Kidney (tissue), 14 donors: Measurements from ENCODE around the gene CGRRF1. TPM values are rescaled to one million over a fixed set of nuclear protein-coding genes. Genes with fewer than 3 reads are reported as not detected.
A peak's percentile ranks its signal among the peaks of the same experiment; 100 is the strongest.

Source experiments
- DNase-seq, 5 donors: peaks; one replicate each; pipeline ENCODE4 v3.0.0-alpha.2; 2013 to 2020
- FAIRE-seq: peaks from 2 replicates; lab custom pipeline; 2012; peaks lifted over from hg19 to GRCh38; lab: Jason Lieb, UNC
- H3K27ac ChIP-seq, 2 donors: one replicate each; pipeline ENCODE4 v1.7.0; 2013; ENCODE audit warnings: low read depth in 2 of 2, low read length in 2 of 2, inconsistent platforms in 1 of 2
- H3K27me3 ChIP-seq: one replicate; pipeline ENCODE4 v1.7.1; 2013; ENCODE audit warnings: low read length, inconsistent platforms; ENCODE audit not compliant: control insufficient read depth, insufficient read depth
- H3K36me3 ChIP-seq, 3 donors: one replicate each; pipeline versions ENCODE4 v1.7.0 to v1.7.1; 2013; ENCODE audit warnings: low read length in 3 of 3, control low read depth in 1 of 3, inconsistent platforms in 1 of 3; ENCODE audit not compliant: insufficient read depth in 3 of 3, control insufficient read depth in 2 of 3
- H3K4me1 ChIP-seq, 3 donors: one replicate each; pipeline versions ENCODE4 v1.7.0 to v1.7.1; 2013; ENCODE audit warnings: low read length in 3 of 3, inconsistent platforms in 1 of 3, low read depth in 1 of 3; ENCODE audit not compliant: control insufficient read depth in 2 of 3, insufficient read depth in 2 of 3
- H3K4me3 ChIP-seq, 3 donors: one replicate each; pipeline versions ENCODE4 v1.7.0 to v1.8.1; 2013; ENCODE audit warnings: low read length in 3 of 3, control low read depth in 1 of 3, inconsistent platforms in 1 of 3
- H3K9ac ChIP-seq, 3 donors: one replicate each; pipeline versions ENCODE4 v1.7.0 to v1.7.1; 2013; ENCODE audit warnings: low read length in 3 of 3, control low read depth in 1 of 3, inconsistent platforms in 1 of 3
- H3K9me3 ChIP-seq, 3 donors: one replicate each; pipeline versions ENCODE4 v1.7.0 to v1.7.1; 2013; ENCODE audit warnings: low read length in 3 of 3, control low read depth in 1 of 3, inconsistent platforms in 1 of 3; ENCODE audit not compliant: control insufficient read depth in 2 of 3, insufficient read depth in 1 of 3
- intact Hi-C: fragments of 100-400 bp; cut with DNase I; formaldehyde crosslinking; loops from one replicate; pipeline ENCODE4 v1.11.1; 2022
- polyA plus RNA-seq: library from polyadenylated mRNA; stranded (reverse); fragments of 350-450 nt; fragmentation: Illumina TruSeq; extraction: RNeasy Lipid Tissue Mini Kit (QIAGEN cat#74804); gene quantifications from one replicate; pipeline ENCODE4 v1.2.3, GENCODE V29; 2014; ENCODE audit warnings: low read depth, low replicate concordance; ENCODE audit not compliant: insufficient read depth
- total RNA-seq: library from RNA; stranded (reverse); fragmentation: NEBNext Ultra II Directional; extraction: Animal tissue kit (Norgen Biotek cat#: 25700); gene quantifications from one replicate; pipeline ENCODE4 v1.2.1, GENCODE V29; 2021
- TF ChIP-seq, protein P1 (sequence below): IDR thresholded peaks from 3 replicates; pipeline ENCODE4 v1.5.1; 2012; ENCODE audit warnings: mild to moderate bottlenecking, moderate library complexity, borderline replicate concordance; ENCODE audit not compliant: insufficient read depth; ENCODE audit errors: extremely low read depth
- donor health status: control.
- donor health status: control.
- donor health status: control.
- donor health status: control.
- donor health status: control.
- donor health status: DM: yes; HTN: yes; CAD: no.
- donor health status: Normal renal cell carcinoma (clear cell type).

Gene CGRRF1
- total and polyA plus RNA-seq, 2 donors from 2014 or later: 19.6 to 26.2 TPM

DNA sequence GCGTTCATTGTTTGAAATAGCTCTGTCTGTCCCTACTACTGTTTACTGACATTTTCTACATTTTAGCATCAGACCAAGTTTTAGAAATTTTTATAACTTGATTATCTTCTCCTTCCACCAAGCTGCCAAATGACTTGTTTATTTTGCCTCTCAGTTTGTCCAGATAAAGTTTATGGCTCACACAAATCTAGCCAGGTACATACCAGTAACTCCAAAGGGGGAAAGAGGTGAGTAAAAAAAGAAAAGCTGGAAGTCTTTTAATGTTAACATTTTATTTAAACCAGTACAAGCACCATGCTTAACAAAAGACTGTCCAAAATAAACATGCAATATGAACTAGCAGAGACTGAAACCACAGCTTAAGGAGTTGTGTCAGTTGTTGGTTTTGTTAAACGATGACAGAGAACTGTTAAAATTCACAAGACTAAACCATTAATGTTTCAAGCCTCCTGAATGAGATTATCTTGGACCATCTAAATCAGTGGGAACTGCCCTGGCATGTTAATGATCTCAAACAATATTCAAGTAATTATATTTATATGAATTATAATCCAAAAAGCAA is 35.4 kb upstream of the CGRRF1 start:
- peaks cover 0 to 4% (median 0%) of the 10 kb centered on the region in 3 donors for H3K36me3 ChIP-seq
- H3K27me3 ChIP-seq: no peaks in the 10 kb centered on the region
- H3K9ac ChIP-seq: no peak overlapping the region
- DNase-seq (no peak), FAIRE-seq (peak; percentile 70)
- TF ChIP-seq, protein P1, sequence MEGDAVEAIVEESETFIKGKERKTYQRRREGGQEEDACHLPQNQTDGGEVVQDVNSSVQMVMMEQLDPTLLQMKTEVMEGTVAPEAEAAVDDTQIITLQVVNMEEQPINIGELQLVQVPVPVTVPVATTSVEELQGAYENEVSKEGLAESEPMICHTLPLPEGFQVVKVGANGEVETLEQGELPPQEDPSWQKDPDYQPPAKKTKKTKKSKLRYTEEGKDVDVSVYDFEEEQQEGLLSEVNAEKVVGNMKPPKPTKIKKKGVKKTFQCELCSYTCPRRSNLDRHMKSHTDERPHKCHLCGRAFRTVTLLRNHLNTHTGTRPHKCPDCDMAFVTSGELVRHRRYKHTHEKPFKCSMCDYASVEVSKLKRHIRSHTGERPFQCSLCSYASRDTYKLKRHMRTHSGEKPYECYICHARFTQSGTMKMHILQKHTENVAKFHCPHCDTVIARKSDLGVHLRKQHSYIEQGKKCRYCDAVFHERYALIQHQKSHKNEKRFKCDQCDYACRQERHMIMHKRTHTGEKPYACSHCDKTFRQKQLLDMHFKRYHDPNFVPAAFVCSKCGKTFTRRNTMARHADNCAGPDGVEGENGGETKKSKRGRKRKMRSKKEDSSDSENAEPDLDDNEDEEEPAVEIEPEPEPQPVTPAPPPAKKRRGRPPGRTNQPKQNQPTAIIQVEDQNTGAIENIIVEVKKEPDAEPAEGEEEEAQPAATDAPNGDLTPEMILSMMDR: no peak
- no peaks in the 10 kb centered on the region for H3K9me3 ChIP-seq
- peaks cover 0 to 4% (median 0%) of the 10 kb centered on the region in 3 donors for H3K4me1 ChIP-seq
- no peak overlapping the region for H3K27ac ChIP-seq
- intact Hi-C loops: no loop called here
- no peak overlapping the region for H3K4me3 ChIP-seq

DNA sequence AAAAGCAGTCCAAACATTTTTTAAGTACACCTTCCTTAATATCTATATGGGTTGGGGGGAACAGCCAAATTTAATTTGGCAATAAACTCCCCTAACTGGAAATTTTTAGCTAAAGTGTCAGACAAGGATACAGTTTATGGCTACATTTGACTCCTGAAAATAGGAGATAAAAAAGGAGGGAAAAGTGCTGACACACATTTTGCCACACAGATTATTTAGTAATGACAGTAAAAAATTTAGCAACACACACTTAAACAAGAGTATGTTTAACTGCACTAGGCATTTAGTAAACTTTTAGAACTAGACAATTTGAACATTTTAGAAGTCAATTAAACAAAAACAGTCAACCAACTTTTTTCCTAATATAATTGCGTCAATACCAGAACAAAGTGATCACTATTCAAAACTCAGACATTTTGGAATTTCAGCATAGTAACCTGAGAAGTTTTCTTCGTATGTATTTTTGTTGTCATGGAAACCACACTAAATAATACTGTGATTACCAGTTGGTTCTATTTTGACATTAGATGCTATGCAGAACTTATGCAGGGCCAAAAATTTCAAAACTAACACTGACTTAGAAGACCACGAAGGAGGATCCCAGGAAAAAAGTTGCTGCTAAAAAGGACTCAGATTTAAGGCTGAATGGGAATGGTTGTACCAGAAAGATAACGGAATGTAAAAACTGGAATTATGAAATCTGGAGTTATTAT is 34.4 kb upstream of the CGRRF1 start:
- Histone ChIP-seq H3K4me3 (no peak overlapping the region), H3K9ac (no peak overlapping the region), H3K27me3 (no peaks in the 10 kb centered on the region), H3K36me3 (peaks cover 0 to 8% (median 0%) of the 10 kb centered on the region in 3 donors), H3K27ac (no peak overlapping the region), H3K4me1 (peaks cover 0 to 4% (median 0%) of the 10 kb centered on the region in 3 donors), H3K9me3 (no peaks in the 10 kb centered on the region)
- intact Hi-C loops: no loop called here
- DNase-seq (no peak), FAIRE-seq (no peak)
- TF ChIP-seq, protein P1: no peak

- Histone ChIP-seq H3K9ac (no peak overlapping the region), H3K9me3 (no peaks in the 10 kb centered on the region), H3K36me3 (peaks cover 0 to 8% (median 0%) of the 10 kb centered on the region in 3 donors), H3K4me1 (peaks cover 0 to 4% (median 0%) of the 10 kb centered on the region in 3 donors), H3K27me3 (no peaks in the 10 kb centered on the region), H3K27ac (no peak overlapping the region), H3K4me3 (no peak overlapping the region)
- FAIRE-seq (no peak), DNase-seq (no peak)
- intact Hi-C loops: no loop called here
- TF ChIP-seq, protein P1: no peak
Measured at GRCh38 chr14:54475911-54476310, 33.8 kb upstream of the CGRRF1 start.
